ENCODE results near the gene SYK. TPM values are rescaled to one million over a fixed set of nuclear protein-coding genes. Genes with fewer than 3 reads are reported as not detected.

Gene SYK
- total RNA-seq, 1 experiment from 2014 or later = 0.28 TPM

- in situ Hi-C loops (cut with HindIII; ENCODE audit: low pct_unique_long_range_greater_than_20kb, low sequenced_read_pairs) = no loop called here
Observed at GRCh38 chr9:90857091-90857490, 55.5 kb downstream of the SYK start.

GRCh38 chr9:90857855-90858254 is 56.2 kb downstream of the SYK start:
- H3K4me3 ChIP-seq (ENCODE audit: low read depth in 2 of 2, low read length in 2 of 2) = no peak overlapping the region
- no peaks in the 10 kb centered on the region for H3K4me1 ChIP-seq (ENCODE audit: control insufficient read depth, insufficient read depth, low read length)
- CTCF ChIA-PET = interaction anchor here (0.6 kb wide), 1 partner anchor 1260 kb away, joined by 3 read pairs; no protein-coding TSS in a partner anchor
- no peaks in the 10 kb centered on the region for H3K36me3 ChIP-seq (ENCODE audit: control insufficient read depth, insufficient read depth, low read length)
- ATAC-seq = no peak
- no peak overlapping the region for H3K27ac ChIP-seq (ENCODE audit: low read length)
- H3K9me3 ChIP-seq (ENCODE audit: control insufficient read depth, insufficient read depth, low read depth, low read length) = no peaks in the 10 kb centered on the region
- POLR2A ChIA-PET = no interaction called here
- DNase-seq (ENCODE audit: low read depth, low spot score) = no peak
- no peaks in the 10 kb centered on the region for H3K27me3 ChIP-seq (ENCODE audit: control insufficient read depth, insufficient read depth, low read length)
- in situ Hi-C loops (cut with HindIII; ENCODE audit: low pct_unique_long_range_greater_than_20kb, low sequenced_read_pairs) = no loop called here
- intact Hi-C loops (cut with micrococcal nuclease; ENCODE audit: unreplicated experiment) = no loop called here
- TF ChIP-seq CTCF (IDR thresholded peaks at IDR 0.05) (no peak), REST (IDR thresholded peaks at IDR 0.05; ENCODE audit: insufficient read depth in 1 of 2, low read depth in 2 of 2, low read length in 1 of 2) (no peak), SIN3A (IDR thresholded peaks at IDR 0.05; ENCODE audit: borderline replicate concordance, insufficient read depth, low read depth, low read length) (no peak), TCF7L2 (IDR thresholded peaks at IDR 0.05; ENCODE audit: low read depth, low read length) (no peak), POLR2AphosphoS5 (IDR thresholded peaks at IDR 0.05; ENCODE audit: low read depth, low read length) (no peak)
- no TSS peak for BruUV-seq (replicated peaks)

More at GRCh38 chr9:90857091-90857490, 55.5 kb downstream of the SYK start:
- Histone ChIP-seq H3K27me3 (ENCODE audit: control insufficient read depth, insufficient read depth, low read length) (no peaks in the 10 kb centered on the region), H3K9me3 (ENCODE audit: control insufficient read depth, insufficient read depth, low read depth, low read length) (no peaks in the 10 kb centered on the region), H3K27ac (ENCODE audit: low read length) (no peak overlapping the region), H3K4me1 (ENCODE audit: control insufficient read depth, insufficient read depth, low read length) (no peaks in the 10 kb centered on the region), H3K36me3 (ENCODE audit: control insufficient read depth, insufficient read depth, low read length) (no peaks in the 10 kb centered on the region), H3K4me3 (ENCODE audit: low read depth in 2 of 2, low read length in 2 of 2) (no peak overlapping the region)
- ChIA-PET CTCF (no interaction called here), POLR2A (no interaction called here)
- TF ChIP-seq TCF7L2 (IDR thresholded peaks at IDR 0.05; ENCODE audit: low read depth, low read length) (no peak), REST (IDR thresholded peaks at IDR 0.05; ENCODE audit: insufficient read depth in 1 of 2, low read depth in 2 of 2, low read length in 1 of 2) (no peak), POLR2AphosphoS5 (IDR thresholded peaks at IDR 0.05; ENCODE audit: low read depth, low read length) (no peak), SIN3A (IDR thresholded peaks at IDR 0.05; ENCODE audit: borderline replicate concordance, insufficient read depth, low read depth, low read length) (no peak), CTCF (IDR thresholded peaks at IDR 0.05) (no peak)
- intact Hi-C loops (cut with micrococcal nuclease; ENCODE audit: unreplicated experiment) = no loop called here
- BruUV-seq (replicated peaks) = no TSS peak
- DNase-seq (ENCODE audit: low read depth, low spot score) = no peak
- ATAC-seq = no peak
